SU-DHL-6 (cell line): Measurements from ENCODE around the gene BEST2.

Experiments
- EZH2phosphoT487 ChIP-seq: fragments of 200-600 bp; sonication (generic), shearing (Covaris generic); conservative IDR thresholded peaks from 2 replicates; pipeline ENCODE4 v1.6.1; 2018; ENCODE audit warnings: mild to moderate bottlenecking, antibody characterized with exemption, low read length, moderate library complexity, mixed read lengths
- TF ChIP-seq, protein P1 (sequence below): fragments of 200-600 bp; sonication (generic); IDR thresholded peaks from one replicate; pipeline ENCODE4 v1.5.1; 2017; ENCODE audit warnings: antibody characterized with exemption, mild to moderate bottlenecking, low read length, moderate library complexity; ENCODE audit not compliant: insufficient read depth, poor library complexity, severe bottlenecking

DNA sequence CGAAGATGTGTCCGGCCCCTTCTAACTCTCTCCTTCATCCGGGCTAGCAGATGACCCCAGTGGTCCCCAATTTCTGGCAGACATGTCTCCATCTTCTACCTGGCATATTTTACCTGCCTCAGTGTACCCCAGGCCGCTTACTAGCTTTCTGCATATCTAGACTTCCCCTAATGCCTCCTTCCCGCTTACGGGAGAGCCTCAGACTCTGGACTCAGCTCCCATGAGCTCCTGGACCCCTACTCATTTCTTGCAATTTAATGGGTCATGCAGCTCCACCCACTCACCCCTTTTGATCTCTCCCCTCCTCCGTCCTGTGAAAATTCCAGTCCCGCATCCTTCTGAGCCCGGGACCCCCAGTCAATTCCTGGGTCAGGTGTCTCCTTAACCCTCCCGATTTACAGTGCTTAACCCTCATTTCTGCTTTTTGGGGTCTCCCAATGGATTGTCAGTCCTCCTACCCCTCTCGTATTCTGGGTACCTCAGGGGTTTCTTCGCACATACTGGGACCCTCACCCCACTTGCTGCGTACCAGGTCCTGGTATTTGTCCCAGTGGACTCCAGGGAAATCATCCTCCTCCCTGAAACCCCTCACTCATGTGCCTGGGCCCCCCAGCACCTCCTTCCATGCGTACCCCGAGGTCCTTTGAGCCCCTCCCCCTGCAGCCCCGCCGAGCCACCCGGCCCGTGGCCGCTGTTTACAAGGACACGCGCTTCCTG is 39.2 kb downstream of the BEST2 start:
- TF ChIP-seq, protein P1, sequence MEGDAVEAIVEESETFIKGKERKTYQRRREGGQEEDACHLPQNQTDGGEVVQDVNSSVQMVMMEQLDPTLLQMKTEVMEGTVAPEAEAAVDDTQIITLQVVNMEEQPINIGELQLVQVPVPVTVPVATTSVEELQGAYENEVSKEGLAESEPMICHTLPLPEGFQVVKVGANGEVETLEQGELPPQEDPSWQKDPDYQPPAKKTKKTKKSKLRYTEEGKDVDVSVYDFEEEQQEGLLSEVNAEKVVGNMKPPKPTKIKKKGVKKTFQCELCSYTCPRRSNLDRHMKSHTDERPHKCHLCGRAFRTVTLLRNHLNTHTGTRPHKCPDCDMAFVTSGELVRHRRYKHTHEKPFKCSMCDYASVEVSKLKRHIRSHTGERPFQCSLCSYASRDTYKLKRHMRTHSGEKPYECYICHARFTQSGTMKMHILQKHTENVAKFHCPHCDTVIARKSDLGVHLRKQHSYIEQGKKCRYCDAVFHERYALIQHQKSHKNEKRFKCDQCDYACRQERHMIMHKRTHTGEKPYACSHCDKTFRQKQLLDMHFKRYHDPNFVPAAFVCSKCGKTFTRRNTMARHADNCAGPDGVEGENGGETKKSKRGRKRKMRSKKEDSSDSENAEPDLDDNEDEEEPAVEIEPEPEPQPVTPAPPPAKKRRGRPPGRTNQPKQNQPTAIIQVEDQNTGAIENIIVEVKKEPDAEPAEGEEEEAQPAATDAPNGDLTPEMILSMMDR = no peak
- no peak for TF ChIP-seq EZH2phosphoT487
